Brain microvascular endothelial cell (primary cell): ENCODE data around the gene AMFR.

Experiments
- DNase-seq: peaks from one replicate; pipeline ENCODE4 v3.0.0-alpha.2; 2020
- H3K27ac ChIP-seq: fragments of 250-450 bp; sonication (Bioruptor Pico); 2 replicates; pipeline ENCODE4 v1.5.1; 2020; ENCODE audit warnings: mild to moderate bottlenecking, moderate library complexity
- H3K27me3 ChIP-seq: fragments of 250-450 bp; sonication (Bioruptor Pico); replicated peaks from 2 replicates; pipeline ENCODE4 v1.5.1; 2020; ENCODE audit warnings: mild to moderate bottlenecking
- H3K36me3 ChIP-seq: fragments of 250-450 bp; sonication (Bioruptor Pico); replicated peaks from 2 replicates; pipeline ENCODE4 v1.5.1; 2020; ENCODE audit warnings: mild to moderate bottlenecking
- H3K4me3 ChIP-seq: 2 replicates; pipeline ENCODE4 v1.5.1; 2011; ENCODE audit warnings: low read depth, mild to moderate bottlenecking, control low read depth, low read length, moderate library complexity
- CTCF ChIP-seq: IDR thresholded peaks from 2 replicates; pipeline ENCODE4 v1.5.1; 2011; ENCODE audit warnings: low read depth, mild to moderate bottlenecking, moderate library complexity, low read length, control low read depth, inconsistent platforms; ENCODE audit errors: missing control alignments
- in situ Hi-C: cut with HindIII; loops from 2 replicates; pipeline ENCODE4 v1.10.0; 2017; ENCODE audit warnings: low sequenced_read_pairs, low pct_ligation_motif_present

The AMFR gene

GRCh38 chr16:56419740-56420548 lies 5.4 kb downstream of the AMFR start:
- Histone ChIP-seq H3K4me3 (no peak overlapping the region), H3K36me3 (no peaks in the 10 kb centered on the region), H3K27me3 (no peaks in the 10 kb centered on the region), H3K27ac (no peak overlapping the region)
- no peak for DNase-seq
- TF ChIP-seq CTCF: no peak
- in situ Hi-C loops: no loop called here

- TF ChIP-seq CTCF: no peak
- H3K27ac ChIP-seq: no peak overlapping the region
- DNase-seq: no peak
- H3K36me3 ChIP-seq: no peaks in the 10 kb centered on the region
- H3K4me3 ChIP-seq: no peak overlapping the region
- in situ Hi-C loops: no loop called here
- H3K27me3 ChIP-seq: no peaks in the 10 kb centered on the region
Measured at GRCh38 chr16:56417138-56417537, 8.2 kb downstream of the AMFR start.

DNA sequence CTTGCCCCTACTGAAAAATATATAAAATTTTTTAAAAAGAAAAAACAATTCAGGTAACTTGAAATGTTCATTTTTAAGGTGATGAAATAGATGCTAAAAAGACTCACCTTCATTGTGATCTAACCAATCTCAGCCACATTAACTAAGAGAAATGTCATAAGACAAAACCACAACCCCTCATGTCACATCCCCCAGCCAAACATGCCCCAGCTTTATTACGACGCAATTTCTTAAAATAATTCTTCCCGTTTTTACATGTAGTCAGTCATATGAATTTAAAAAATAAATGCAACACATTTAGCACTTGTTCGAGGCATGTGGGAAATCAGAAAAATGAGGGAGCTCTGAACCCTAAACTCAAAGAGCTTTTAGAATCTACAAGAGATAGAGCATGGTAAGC lies 9.5 kb downstream of the AMFR start:
- no peak overlapping the region for H3K27ac ChIP-seq
- no peaks in the 10 kb centered on the region for H3K36me3 ChIP-seq
- in situ Hi-C loops: no loop called here
- no peak for TF ChIP-seq CTCF
- no peak overlapping the region for H3K4me3 ChIP-seq
- no peak for DNase-seq
- no peaks in the 10 kb centered on the region for H3K27me3 ChIP-seq

DNA sequence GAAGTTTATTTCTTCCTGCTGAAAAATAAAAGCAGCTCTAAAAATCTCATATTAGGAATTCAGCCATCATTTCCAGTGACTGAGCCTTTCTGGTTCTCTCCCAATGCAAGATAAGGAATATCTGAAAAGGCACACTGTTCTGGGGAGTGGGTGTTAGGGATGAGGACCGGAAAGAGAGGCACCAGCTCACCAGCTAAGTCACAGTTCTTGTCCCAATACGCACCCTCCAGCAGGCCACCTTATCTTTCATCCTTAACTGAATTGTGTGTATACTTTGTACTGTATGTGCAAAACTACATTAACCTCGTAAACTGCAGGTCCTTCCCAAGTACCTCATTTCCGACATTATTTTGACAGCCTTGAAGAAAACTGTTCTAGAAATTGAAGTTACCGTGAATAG lies 11.0 kb downstream of the AMFR start:
- no peaks in the 10 kb centered on the region for H3K36me3 ChIP-seq
- in situ Hi-C loops: no loop called here
- H3K27me3 ChIP-seq: no peaks in the 10 kb centered on the region
- no peak overlapping the region for H3K27ac ChIP-seq
- DNase-seq: no peak
- H3K4me3 ChIP-seq: no peak overlapping the region
- TF ChIP-seq CTCF: no peak

DNA sequence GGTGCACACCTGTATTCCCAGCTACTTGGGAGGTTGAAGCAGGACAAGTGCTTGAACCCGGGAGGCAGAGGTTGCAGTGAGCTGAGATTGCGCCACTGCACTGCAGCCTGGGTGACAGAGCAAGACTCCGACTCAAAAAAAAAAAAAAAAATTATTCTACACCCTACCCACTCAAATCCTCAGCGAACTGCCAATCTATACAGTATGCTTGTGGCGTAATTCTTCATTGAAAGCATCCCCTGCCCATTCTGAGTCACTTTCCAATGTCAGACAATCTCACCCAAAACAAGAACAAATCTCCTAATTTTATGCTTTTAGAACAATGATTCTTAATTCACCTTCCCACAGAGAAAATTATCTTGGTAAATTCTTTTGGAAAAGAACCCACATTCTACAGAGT lies 12.0 kb downstream of the AMFR start:
- in situ Hi-C loops: no loop called here
- no peaks in the 10 kb centered on the region for H3K36me3 ChIP-seq
- no peak for TF ChIP-seq CTCF

GRCh38 chr16:56411624-56412023 lies 13.7 kb downstream of the AMFR start:
- Histone ChIP-seq H3K36me3 (peaks cover 5% of the 10 kb centered on the region), H3K27ac (no peak overlapping the region), H3K4me3 (no peak overlapping the region), H3K27me3 (no peaks in the 10 kb centered on the region)
- in situ Hi-C loops: no loop called here
- no peak for TF ChIP-seq CTCF
- DNase-seq: no peak

More for the DNA sequence above, 12.0 kb downstream of the AMFR start:
- H3K27ac ChIP-seq: no peak overlapping the region
- DNase-seq: no peak
- H3K27me3 ChIP-seq: no peaks in the 10 kb centered on the region
- H3K4me3 ChIP-seq: no peak overlapping the region
